MM.1S (cell line): ENCODE data around the gene F7.

Experiments used
- DNase-seq: peaks from one replicate; pipeline ENCODE4 v3.0.0-alpha.2; 2015
- H2AFZ ChIP-seq: fragments of 300-600 bp; sonication (generic); 2 replicates; pipeline ENCODE4 v1.6.0; 2016; ENCODE audit warnings: antibody characterized with exemption, low read length
- H3F3A ChIP-seq: fragments of 300-600 bp; sonication (generic); 2 replicates; pipeline ENCODE4 v1.6.1; 2016; ENCODE audit warnings: mild to moderate bottlenecking, antibody characterized with exemption, low read length, moderate library complexity, mixed read lengths; ENCODE audit not compliant: insufficient read depth
- H3K27ac ChIP-seq: fragments of 300-600 bp; sonication (generic); 2 replicates; pipeline ENCODE4 v1.5.1; 2016; ENCODE audit warnings: mild to moderate bottlenecking, low read length
- H3K27me3 ChIP-seq: fragments of 300-600 bp; sonication (generic); replicated peaks from 2 replicates; pipeline ENCODE4 v1.6.0; 2016; ENCODE audit warnings: low read length; ENCODE audit not compliant: insufficient read depth
- H3K36me3 ChIP-seq: fragments of 300-600 bp; sonication (generic); replicated peaks from 2 replicates; pipeline ENCODE4 v1.6.1; 2016; ENCODE audit warnings: mild to moderate bottlenecking, low read length, mixed read lengths; ENCODE audit not compliant: insufficient read depth
- H3K4me1 ChIP-seq: fragments of 300-600 bp; sonication (generic); 2 replicates; pipeline ENCODE4 v1.6.1; 2016; ENCODE audit warnings: low read length, mixed read lengths
- H3K4me2 ChIP-seq: fragments of 300-600 bp; sonication (generic); 2 replicates; pipeline ENCODE4 v1.6.0; 2016; ENCODE audit warnings: low read depth, low read length
- H3K4me3 ChIP-seq: fragments of 300-600 bp; sonication (generic); 2 replicates; pipeline ENCODE4 v1.5.1; 2016; ENCODE audit warnings: low read length, mixed read lengths
- H3K79me2 ChIP-seq: fragments of 300-600 bp; sonication (generic); 2 replicates; pipeline ENCODE4 v1.6.1; 2016; ENCODE audit warnings: mixed run types, low read length, mixed read lengths
- H3K9ac ChIP-seq: fragments of 300-600 bp; sonication (generic); 2 replicates; pipeline ENCODE4 v1.6.1; 2016; ENCODE audit warnings: low read length, mixed read lengths
- H3K9me2 ChIP-seq: fragments of 300-600 bp; sonication (generic); replicated peaks from 2 replicates; pipeline ENCODE4 v1.6.1; 2016; ENCODE audit warnings: mild to moderate bottlenecking, low read length, mixed read lengths; ENCODE audit not compliant: insufficient read depth
- H3K9me3 ChIP-seq: fragments of 300-600 bp; sonication (generic); replicated peaks from 2 replicates; pipeline ENCODE4 v1.6.1; 2016; ENCODE audit warnings: mild to moderate bottlenecking, low read length, mixed read lengths; ENCODE audit not compliant: insufficient read depth
- H4K20me1 ChIP-seq: fragments of 300-600 bp; sonication (generic); 2 replicates; pipeline ENCODE4 v1.6.1; 2016; ENCODE audit warnings: mild to moderate bottlenecking, low read length, moderate library complexity, mixed read lengths; ENCODE audit not compliant: insufficient read depth
- CTCF ChIP-seq: fragments of 300-600 bp; sonication (generic); IDR thresholded peaks from 2 replicates; pipeline ENCODE4 v1.5.1; 2016; ENCODE audit warnings: antibody characterized with exemption, low read length, mixed read lengths
- EZH2 ChIP-seq: fragments of 300-600 bp; sonication (generic); optimal IDR thresholded peaks from 2 replicates; pipeline ENCODE3; 2017; ENCODE audit warnings: low read depth, mild to moderate bottlenecking, antibody characterized with exemption, low read length, mixed read lengths
- EZH2phosphoT487 ChIP-seq: fragments of 300-600 bp; sonication (generic); IDR thresholded peaks from 2 replicates; pipeline ENCODE4 v1.6.1; 2018; ENCODE audit warnings: antibody characterized with exemption, low read length

Gene F7

GRCh38 chr13:113148407-113148806 is 42.8 kb downstream of the F7 start:
- no peak for TF ChIP-seq EZH2phosphoT487
- TF ChIP-seq EZH2: no peak
- TF ChIP-seq CTCF: no peak
- Histone ChIP-seq H3K36me3 (no peaks in the 10 kb centered on the region), H3K4me1 (peaks cover 12% of the 10 kb centered on the region), H3F3A (peaks cover under 1% of the 10 kb centered on the region; the same call in 1 of the 2 replicates), H3K79me2 (no peaks in the 10 kb centered on the region), H4K20me1 (no peaks in the 10 kb centered on the region), H3K9me2 (no peaks in the 10 kb centered on the region), H2AFZ (no peak overlapping the region), H3K27ac (no peak overlapping the region), H3K9ac (no peak overlapping the region), H3K4me3 (no peak overlapping the region), H3K27me3 (peaks cover 71% of the 10 kb centered on the region), H3K4me2 (no peak overlapping the region), H3K9me3 (no peaks in the 10 kb centered on the region)
- no peak for DNase-seq

- Histone ChIP-seq H3K9me3 (no peaks in the 10 kb centered on the region), H3K9me2 (no peaks in the 10 kb centered on the region), H3K4me1 (peaks cover 12% of the 10 kb centered on the region), H4K20me1 (no peaks in the 10 kb centered on the region), H3K79me2 (no peaks in the 10 kb centered on the region), H3K4me2 (no peak overlapping the region), H3K27ac (no peak overlapping the region), H3F3A (peaks cover 4% of the 10 kb centered on the region; the same call in 1 of the 2 replicates), H2AFZ (no peak overlapping the region), H3K27me3 (peaks cover 66% of the 10 kb centered on the region), H3K4me3 (no peak overlapping the region), H3K9ac (no peak overlapping the region), H3K36me3 (no peaks in the 10 kb centered on the region)
- DNase-seq: no peak
- TF ChIP-seq EZH2 (no peak), CTCF (no peak), EZH2phosphoT487 (no peak)
Observed at GRCh38 chr13:113148940-113149503, 43.4 kb downstream of the F7 start.

- H3K36me3 ChIP-seq: no peaks in the 10 kb centered on the region
- no peak for TF ChIP-seq CTCF
- TF ChIP-seq EZH2: no peak
- no peak for TF ChIP-seq EZH2phosphoT487
- peaks cover 12% of the 10 kb centered on the region for H3K4me1 ChIP-seq
- no peaks in the 10 kb centered on the region for H3K9me2 ChIP-seq
- no peaks in the 10 kb centered on the region for H3K79me2 ChIP-seq
- H3K27me3 ChIP-seq: peaks cover 59% of the 10 kb centered on the region
- no peak overlapping the region for H2AFZ ChIP-seq
- no peak for DNase-seq
- H3K9me3 ChIP-seq: no peaks in the 10 kb centered on the region
- no peak overlapping the region for H3K4me2 ChIP-seq
- no peak overlapping the region for H3K27ac ChIP-seq
- no peaks in the 10 kb centered on the region for H4K20me1 ChIP-seq
- H3K4me3 ChIP-seq: no peak overlapping the region
- H3K9ac ChIP-seq: no peak overlapping the region
- H3F3A ChIP-seq: peaks cover 4% of the 10 kb centered on the region; the same call in 1 of the 2 replicates
Observed at GRCh38 chr13:113149711-113150549, 44.3 kb downstream of the F7 start.
